Right lobe of liver (tissue), 4 donors: ENCODE data around the gene CRYGN.

Experiments used
- POLR2A ChIP-seq: fragments of 450-650 bp; IDR thresholded peaks from one replicate; pipeline ENCODE4 v1.6.1; 2017; ENCODE audit warnings: antibody characterized with exemption, mild to moderate bottlenecking
- TF ChIP-seq, protein P1 (sequence below), 4 donors: fragments of 200-600 bp in 3 of 4; fragments of 450-650 bp in 1 of 4; IDR thresholded peaks; one replicate each; pipeline versions ENCODE4 v1.5.1 to v1.8.0; 2016 to 2022; ENCODE audit warnings: antibody characterized with exemption in 4 of 4, mild to moderate bottlenecking in 2 of 4
- donor health status: DM: no; HTN: no; CAD: no.
- donor health status: DM: no; HTN: no; CAD: no.
- donor health status: DM: no; HTN: yes; CAD: no.

DNA sequence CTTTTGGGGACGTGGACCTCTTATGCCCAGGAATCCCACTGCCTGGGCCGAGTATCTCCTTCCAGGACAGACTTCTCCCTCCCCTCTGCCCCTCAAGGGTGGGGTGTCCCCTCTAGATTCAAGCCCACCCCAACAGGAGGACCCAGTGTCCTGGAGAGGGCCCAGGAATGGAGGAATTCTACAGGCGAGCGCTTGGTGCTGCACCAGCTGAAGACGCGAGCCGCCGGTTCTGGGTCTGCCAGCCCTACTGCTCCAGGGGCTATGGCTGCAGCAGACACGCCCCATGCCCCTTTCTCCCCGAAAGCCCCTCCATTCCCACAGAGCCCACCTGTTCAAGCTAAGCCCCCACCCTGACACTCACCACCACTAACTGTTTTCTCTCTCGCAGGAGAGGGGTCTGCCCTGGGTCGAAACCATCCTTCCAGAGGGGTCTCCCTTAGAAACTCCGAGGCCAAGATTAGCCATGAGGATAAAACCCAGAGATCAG is 8.6 kb downstream of the CRYGN start:
- TF ChIP-seq, protein P1, sequence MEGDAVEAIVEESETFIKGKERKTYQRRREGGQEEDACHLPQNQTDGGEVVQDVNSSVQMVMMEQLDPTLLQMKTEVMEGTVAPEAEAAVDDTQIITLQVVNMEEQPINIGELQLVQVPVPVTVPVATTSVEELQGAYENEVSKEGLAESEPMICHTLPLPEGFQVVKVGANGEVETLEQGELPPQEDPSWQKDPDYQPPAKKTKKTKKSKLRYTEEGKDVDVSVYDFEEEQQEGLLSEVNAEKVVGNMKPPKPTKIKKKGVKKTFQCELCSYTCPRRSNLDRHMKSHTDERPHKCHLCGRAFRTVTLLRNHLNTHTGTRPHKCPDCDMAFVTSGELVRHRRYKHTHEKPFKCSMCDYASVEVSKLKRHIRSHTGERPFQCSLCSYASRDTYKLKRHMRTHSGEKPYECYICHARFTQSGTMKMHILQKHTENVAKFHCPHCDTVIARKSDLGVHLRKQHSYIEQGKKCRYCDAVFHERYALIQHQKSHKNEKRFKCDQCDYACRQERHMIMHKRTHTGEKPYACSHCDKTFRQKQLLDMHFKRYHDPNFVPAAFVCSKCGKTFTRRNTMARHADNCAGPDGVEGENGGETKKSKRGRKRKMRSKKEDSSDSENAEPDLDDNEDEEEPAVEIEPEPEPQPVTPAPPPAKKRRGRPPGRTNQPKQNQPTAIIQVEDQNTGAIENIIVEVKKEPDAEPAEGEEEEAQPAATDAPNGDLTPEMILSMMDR (IDR thresholded peaks at IDR 0.05): no peak
- TF ChIP-seq POLR2A: no peak
